Parathyroid adenoma (tissue), 2 donors: Measurements from ENCODE around the gene IFIT1B.
A peak's percentile ranks its signal among the peaks of the same experiment; 100 is the strongest.
"Not testable (repeated sequence)": the region's sequence is repeated elsewhere in the genome, so short reads cannot be mapped to it uniquely, and the experiment has no call there.

Source experiments
- H2AFZ ChIP-seq: fragments of 300-600 bp; sonication (generic); one replicate; pipeline ENCODE4 v1.7.0; 2017; ENCODE audit warnings: antibody characterized with exemption, mild to moderate bottlenecking
- H3K27ac ChIP-seq: fragments of 300-600 bp; sonication (generic); one replicate; pipeline ENCODE4 v1.7.0; 2017
- H3K27me3 ChIP-seq: fragments of 300-600 bp; sonication (generic); one replicate; pipeline ENCODE4 v1.7.0; 2017; ENCODE audit warnings: low read length; ENCODE audit not compliant: control insufficient read depth, insufficient read depth
- H3K36me3 ChIP-seq: fragments of 300-600 bp; sonication (generic); one replicate; pipeline ENCODE4 v1.7.0; 2017; ENCODE audit warnings: low read length; ENCODE audit not compliant: control insufficient read depth, insufficient read depth
- H3K4me1 ChIP-seq: fragments of 300-600 bp; sonication (generic); one replicate; pipeline ENCODE4 v1.7.0; 2017; ENCODE audit warnings: control low read depth
- H3K4me2 ChIP-seq: fragments of 300-600 bp; sonication (generic); one replicate; pipeline ENCODE4 v1.7.0; 2017; ENCODE audit warnings: low read length
- H3K4me3 ChIP-seq: fragments of 300-600 bp; sonication (generic); one replicate; pipeline ENCODE4 v1.7.0; 2017; ENCODE audit warnings: low read depth, low read length
- H3K79me2 ChIP-seq: fragments of 300-600 bp; sonication (generic); one replicate; pipeline ENCODE4 v1.7.0; 2017; ENCODE audit warnings: control low read depth
- H3K9ac ChIP-seq: fragments of 300-600 bp; sonication (generic); one replicate; pipeline ENCODE4 v1.7.0; 2017; ENCODE audit warnings: mild to moderate bottlenecking
- H3K9me3 ChIP-seq: fragments of 300-600 bp; sonication (generic); one replicate; pipeline ENCODE4 v1.7.0; 2017; ENCODE audit warnings: low read length; ENCODE audit not compliant: control insufficient read depth
- CTCF ChIP-seq: fragments of 300-600 bp; sonication (generic); IDR thresholded peaks from one replicate; pipeline ENCODE4 v1.7.0; 2017; ENCODE audit warnings: antibody characterized with exemption, mild to moderate bottlenecking
- donor health status: primary hyperparathyroidism.

IFIT1B gene

GRCh38 chr10:89377705-89378637 is at the start of gene IFIT1B:
IFIT1B (plus strand) TSS chr10:89378056; CDS start chr10:89378136, 80 bp downstream.
- no peaks in the 10 kb centered on the region for H3K36me3 ChIP-seq
- peaks cover 18% of the 10 kb centered on the region for H3K4me1 ChIP-seq
- H2AFZ ChIP-seq = peak within 1 kb of the TSS; percentile 44
- H3K9ac ChIP-seq = no peak within 1 kb of the TSS
- no peak within 1 kb of the TSS for H3K4me3 ChIP-seq
- no peak within 1 kb of the TSS for H3K27ac ChIP-seq
- no peak for TF ChIP-seq CTCF
- no peaks in the 10 kb centered on the region for H3K27me3 ChIP-seq
- H3K4me2 ChIP-seq = no peak within 1 kb of the TSS
- no peaks in the 10 kb centered on the region for H3K9me3 ChIP-seq
- H3K79me2 ChIP-seq = no peaks in the 10 kb centered on the region

GRCh38 chr10:89329151-89329550 is 48.7 kb upstream of the IFIT1B start:
- Histone ChIP-seq H3K27ac (no peak overlapping the region), H3K4me2 (no peak overlapping the region), H3K36me3 (no peaks in the 10 kb centered on the region), H3K9ac (no peak overlapping the region), H3K4me3 (peak overlapping the region; percentile 70), H3K4me1 (peaks cover 18% of the 10 kb centered on the region), H3K79me2 (no peaks in the 10 kb centered on the region), H3K9me3 (no peaks in the 10 kb centered on the region), H3K27me3 (no peaks in the 10 kb centered on the region), H2AFZ (no peak overlapping the region)
- TF ChIP-seq CTCF = no peak

GRCh38 chr10:89330014-89330413 is 47.8 kb upstream of the IFIT1B start:
- H3K79me2 ChIP-seq, H3K9me3 ChIP-seq, H3K27me3 ChIP-seq, H3K4me3 ChIP-seq, H3K36me3 ChIP-seq, H3K27ac ChIP-seq, H3K4me2 ChIP-seq, H3K9ac ChIP-seq, H2AFZ ChIP-seq: not testable (repeated sequence)
- H3K4me1 ChIP-seq = peaks cover 18% of the 10 kb centered on the region

- no peak overlapping the region for H3K9ac ChIP-seq
- no peaks in the 10 kb centered on the region for H3K27me3 ChIP-seq
- H2AFZ ChIP-seq = no peak overlapping the region
- no peaks in the 10 kb centered on the region for H3K36me3 ChIP-seq
- peak overlapping the region; percentile 17 for H3K27ac ChIP-seq
- no peak overlapping the region for H3K4me3 ChIP-seq
- H3K79me2 ChIP-seq = no peaks in the 10 kb centered on the region
- H3K4me1 ChIP-seq = peaks cover 18% of the 10 kb centered on the region
- H3K4me2 ChIP-seq = no peak overlapping the region
- no peak for TF ChIP-seq CTCF
- H3K9me3 ChIP-seq = no peaks in the 10 kb centered on the region
Measured at GRCh38 chr10:89330537-89331212, 47.2 kb upstream of the IFIT1B start.

- H3K79me2 ChIP-seq, H3K27me3 ChIP-seq, H3K36me3 ChIP-seq, H3K4me3 ChIP-seq, H3K9me3 ChIP-seq, H3K4me2 ChIP-seq, H3K9ac ChIP-seq: not testable (repeated sequence)
- Histone ChIP-seq H3K27ac (peak overlapping the region; percentile 68), H3K4me1 (peaks cover 18% of the 10 kb centered on the region), H2AFZ (peak overlapping the region; percentile 74)
Measured at GRCh38 chr10:89331487-89332122, 46.3 kb upstream of the IFIT1B start.
